ENCODE results near the gene HNRNPR. TPM values are rescaled to one million over a fixed set of nuclear protein-coding genes. Genes with fewer than 3 reads are reported as not detected.

Gene HNRNPR
- total and polyA plus RNA-seq, 2 donors (not counting 1 experiment from before 2014, with no cell fraction given) = 52.2 to 132 TPM

DNA sequence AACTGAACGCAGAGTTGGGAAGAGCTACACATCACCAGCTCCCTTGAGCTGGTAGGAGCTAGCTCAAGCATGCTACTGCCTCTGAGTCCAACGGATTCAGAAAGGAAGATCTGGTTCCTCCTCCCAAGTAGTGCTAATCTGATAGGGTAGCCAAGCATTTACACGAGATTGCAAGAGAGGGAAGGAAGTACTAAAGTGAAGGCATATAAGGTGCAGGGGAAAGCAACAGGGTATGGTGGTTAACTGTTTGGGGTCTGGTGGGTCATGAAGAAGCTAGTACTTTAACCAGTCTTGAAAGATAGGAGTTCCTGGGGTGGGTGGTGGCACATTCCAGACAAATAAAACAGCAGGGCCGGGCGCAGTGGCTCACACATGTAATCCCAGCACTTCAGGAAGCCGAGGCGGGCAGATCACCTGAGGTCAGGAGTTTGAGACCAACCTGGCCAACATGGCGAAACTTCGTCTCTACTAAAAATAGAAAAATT, 45.8 kb upstream of the HNRNPR start:
- Mint-ChIP-seq H3K4me3 (no peak overlapping the region), H3K4me1 (no peaks in the 10 kb centered on the region), H3K27me3 (peaks cover 21% of the 10 kb centered on the region), H3K9me3 (ENCODE audit: insufficient read depth) (no peaks in the 10 kb centered on the region), H3K27ac (no peak overlapping the region)
- TF ChIP-seq, protein P1, sequence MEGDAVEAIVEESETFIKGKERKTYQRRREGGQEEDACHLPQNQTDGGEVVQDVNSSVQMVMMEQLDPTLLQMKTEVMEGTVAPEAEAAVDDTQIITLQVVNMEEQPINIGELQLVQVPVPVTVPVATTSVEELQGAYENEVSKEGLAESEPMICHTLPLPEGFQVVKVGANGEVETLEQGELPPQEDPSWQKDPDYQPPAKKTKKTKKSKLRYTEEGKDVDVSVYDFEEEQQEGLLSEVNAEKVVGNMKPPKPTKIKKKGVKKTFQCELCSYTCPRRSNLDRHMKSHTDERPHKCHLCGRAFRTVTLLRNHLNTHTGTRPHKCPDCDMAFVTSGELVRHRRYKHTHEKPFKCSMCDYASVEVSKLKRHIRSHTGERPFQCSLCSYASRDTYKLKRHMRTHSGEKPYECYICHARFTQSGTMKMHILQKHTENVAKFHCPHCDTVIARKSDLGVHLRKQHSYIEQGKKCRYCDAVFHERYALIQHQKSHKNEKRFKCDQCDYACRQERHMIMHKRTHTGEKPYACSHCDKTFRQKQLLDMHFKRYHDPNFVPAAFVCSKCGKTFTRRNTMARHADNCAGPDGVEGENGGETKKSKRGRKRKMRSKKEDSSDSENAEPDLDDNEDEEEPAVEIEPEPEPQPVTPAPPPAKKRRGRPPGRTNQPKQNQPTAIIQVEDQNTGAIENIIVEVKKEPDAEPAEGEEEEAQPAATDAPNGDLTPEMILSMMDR (IDR thresholded peaks at IDR 0.05) = no peak
- no peak for TF ChIP-seq EZH2 (IDR thresholded peaks at IDR 0.05; ENCODE audit: borderline replicate concordance, insufficient read depth, low read depth, low read length, poor library complexity, severe bottlenecking)
- Histone ChIP-seq H3K4me3 (ENCODE audit: control extremely low read depth in 1 of 5, extremely low read depth in 1 of 5, insufficient read depth in 1 of 5, low read depth in 2 of 5, low read length in 4 of 5) (no peak overlapping the region), H3K79me2 (ENCODE audit: control insufficient read depth, insufficient read depth, low read length) (no peaks in the 10 kb centered on the region), H3K4me2 (replicated peaks; ENCODE audit: low read depth, low read length, poor library complexity, severe bottlenecking) (no peak overlapping the region), H4K20me1 (ENCODE audit: control insufficient read depth, insufficient read depth, low read length, poor library complexity, severe bottlenecking) (no peaks in the 10 kb centered on the region), H3K4me1 (ENCODE audit: control insufficient read depth in 2 of 2, insufficient read depth in 2 of 2, low read length in 2 of 2) (no peaks in the 10 kb centered on the region), H3K27ac (ENCODE audit: low read length in 2 of 2) (no peak overlapping the region), H3K9me3 (ENCODE audit: control extremely low read depth in 1 of 3, control insufficient read depth in 2 of 3, insufficient read depth in 1 of 3, low read length in 2 of 3) (no peaks in the 10 kb centered on the region), H3K36me3 (replicated peaks in 1 of 2; ENCODE audit: control extremely low read depth in 1 of 2, control insufficient read depth in 1 of 2, extremely low read depth in 1 of 2, insufficient read depth in 2 of 2, low read length in 1 of 2) (no peaks in the 10 kb centered on the region), H3K9ac (ENCODE audit: low read length) (no peak overlapping the region), H2AFZ (ENCODE audit: insufficient read depth, low read depth, low read length, poor library complexity, severe bottlenecking) (no peak overlapping the region), H3K27me3 (replicated peaks in 1 of 4; ENCODE audit: control extremely low read depth in 1 of 4, control insufficient read depth in 3 of 4, insufficient read depth in 4 of 4, low read length in 3 of 4) (peaks cover 0 to 2% (median 0%) of the 10 kb centered on the region in 4 experiments)
- WGBS (ENCODE audit: insufficient coverage) = 53% methylated on average over 9 of the region's 9 CpGs
- CTCF ChIA-PET = no interaction called here
- intact Hi-C loops (cut with micrococcal nuclease) = no loop called here
- no peak for ATAC-seq (ENCODE audit: low read depth)
- no peak for DNase-seq
- POLR2A ChIA-PET = no interaction called here

DNA sequence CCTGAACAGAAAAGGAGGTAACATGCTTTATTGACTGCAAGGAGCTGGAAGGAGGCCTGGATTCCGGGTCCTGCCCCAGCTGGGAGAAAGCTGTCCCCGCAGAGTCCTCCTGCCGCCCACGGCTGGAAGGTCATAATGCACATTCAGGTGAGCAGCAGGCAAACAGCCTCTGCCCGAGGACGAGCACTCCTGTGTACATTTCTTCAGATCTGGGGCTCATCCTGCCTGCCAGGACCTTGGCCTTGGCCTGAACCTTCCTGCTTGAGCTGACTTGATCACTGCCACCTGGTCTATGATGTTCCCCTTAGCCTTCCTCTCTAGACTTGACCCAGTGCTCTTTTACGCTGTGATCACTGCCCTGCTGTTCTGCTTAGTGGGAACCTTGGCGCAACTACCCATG, 43.4 kb upstream of the HNRNPR start:
- POLR2A ChIA-PET = no interaction called here
- 92% methylated on average over 8 of the region's 8 CpGs for WGBS (ENCODE audit: insufficient coverage)
- CTCF ChIA-PET = interaction anchor here (0.8 kb wide), 1 partner anchor 16 kb away, joined by 4 read pairs; no protein-coding TSS in a partner anchor
- H3K9me3 Mint-ChIP-seq (ENCODE audit: insufficient read depth) = no peaks in the 10 kb centered on the region
- intact Hi-C loops (cut with micrococcal nuclease) = no loop called here
- no peak for ATAC-seq (ENCODE audit: low read depth)
- Histone ChIP-seq H3K9ac (ENCODE audit: low read length) (no peak overlapping the region), H3K27ac (ENCODE audit: low read length in 2 of 2) (no peak overlapping the region), H3K4me1 (ENCODE audit: control insufficient read depth in 2 of 2, insufficient read depth in 2 of 2, low read length in 2 of 2) (no peaks in the 10 kb centered on the region), H3K4me3 (ENCODE audit: control extremely low read depth in 1 of 5, extremely low read depth in 1 of 5, insufficient read depth in 1 of 5, low read depth in 2 of 5, low read length in 4 of 5) (no peak overlapping the region), H2AFZ (ENCODE audit: insufficient read depth, low read depth, low read length, poor library complexity, severe bottlenecking) (no peak overlapping the region), H3K9me3 (ENCODE audit: control extremely low read depth in 1 of 3, control insufficient read depth in 2 of 3, insufficient read depth in 1 of 3, low read length in 2 of 3) (peaks cover 0 to under 1% (median 0%) of the 10 kb centered on the region in 3 donors), H4K20me1 (ENCODE audit: control insufficient read depth, insufficient read depth, low read length, poor library complexity, severe bottlenecking) (no peaks in the 10 kb centered on the region), H3K27me3 (replicated peaks in 1 of 4; ENCODE audit: control extremely low read depth in 1 of 4, control insufficient read depth in 3 of 4, insufficient read depth in 4 of 4, low read length in 3 of 4) (peaks cover 0 to 2% (median 0%) of the 10 kb centered on the region in 4 experiments), H3K79me2 (ENCODE audit: control insufficient read depth, insufficient read depth, low read length) (no peaks in the 10 kb centered on the region), H3K36me3 (replicated peaks in 1 of 2; ENCODE audit: control extremely low read depth in 1 of 2, control insufficient read depth in 1 of 2, extremely low read depth in 1 of 2, insufficient read depth in 2 of 2, low read length in 1 of 2) (no peaks in the 10 kb centered on the region), H3K4me2 (replicated peaks; ENCODE audit: low read depth, low read length, poor library complexity, severe bottlenecking) (no peak overlapping the region)
- H3K4me1 Mint-ChIP-seq = no peaks in the 10 kb centered on the region
- H3K27me3 Mint-ChIP-seq = peaks cover 17% of the 10 kb centered on the region
- H3K27ac Mint-ChIP-seq = no peak overlapping the region
- no peak overlapping the region for H3K4me3 Mint-ChIP-seq
- no peak for TF ChIP-seq EZH2 (IDR thresholded peaks at IDR 0.05; ENCODE audit: borderline replicate concordance, insufficient read depth, low read depth, low read length, poor library complexity, severe bottlenecking)
- TF ChIP-seq, protein P1 (IDR thresholded peaks at IDR 0.05) = no peak
- DNase-seq = no peak

All from B cell (primary cell).